ENCODE measurements around the gene KYAT1. TPM values are rescaled to one million over a fixed set of nuclear protein-coding genes. Genes with fewer than 3 reads are reported as not detected.

The KYAT1 gene
- total and polyA plus RNA-seq, 2 of the 8 experiments (the other 6 are each of a cell fraction or from before 2014, with no cell fraction given) = 30.4 to 42.2 TPM

DNA sequence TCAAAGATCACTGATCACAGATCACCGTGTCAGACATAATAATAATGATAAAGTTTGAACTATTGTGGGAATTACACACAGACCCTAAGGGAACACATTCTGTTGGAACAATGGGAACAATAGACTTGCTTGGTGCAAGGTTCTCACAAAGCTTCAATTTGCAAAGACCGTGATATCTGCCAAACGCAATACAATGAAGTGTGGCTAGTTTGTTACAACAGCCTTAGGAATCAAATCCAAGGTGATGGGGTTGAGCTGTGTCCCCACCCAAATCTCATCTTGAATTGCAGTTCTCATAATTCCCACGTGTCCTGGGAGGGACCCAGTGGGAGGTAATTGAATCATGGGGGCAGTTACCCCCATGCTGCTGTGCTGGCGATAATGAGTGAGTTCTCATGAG lies 20.8 kb downstream of the KYAT1 start:
- H2BK120ac ChIP-seq (replicated peaks; ENCODE audit: low read depth, low read length) = no peak overlapping the region
- peaks cover 0 to 5% of the 10 kb centered on the region in 2 experiments; a peak in 1 of 4 replicates for H3K79me2 ChIP-seq (ENCODE audit: control insufficient read depth in 1 of 2, insufficient read depth in 2 of 2, low read length in 2 of 2)

More for the DNA sequence above, 20.8 kb downstream of the KYAT1 start:
- Histone ChIP-seq H3K4me1 (replicated peaks in 1 of 4; ENCODE audit: control insufficient read depth in 3 of 4, insufficient read depth in 4 of 4, low read length in 3 of 4) (peaks cover 0 to 5% (median 2%) of the 10 kb centered on the region in 4 experiments; a peak in 4 of 7 replicates), H2BK20ac (ENCODE audit: low read length) (no peak overlapping the region), H3K9ac (replicated peaks in 1 of 4; ENCODE audit: extremely low read depth in 1 of 4, low read depth in 3 of 4, low read length in 3 of 4) (no peak overlapping the region), H4K8ac (ENCODE audit: extremely low read depth, insufficient read depth, low read length) (no peak overlapping the region), H2BK5ac (ENCODE audit: low read depth, low read length) (no peak overlapping the region), H3K23me2 (ENCODE audit: low read depth, low read length) (no peaks in the 10 kb centered on the region), H3K9me3 (ENCODE audit: insufficient read depth in 2 of 2, low read depth in 1 of 2, low read length in 1 of 2) (no peaks in the 10 kb centered on the region), H3K27ac (ENCODE audit: low read depth, low read length) (no peak overlapping the region), H4K91ac (replicated peaks; ENCODE audit: insufficient read length, low read length) (no peak overlapping the region), H3K36me3 (ENCODE audit: control insufficient read depth in 2 of 4, insufficient read depth in 4 of 4, low read length in 3 of 4) (no peaks in the 10 kb centered on the region), H3K18ac (ENCODE audit: extremely low read depth, low read length) (no peak overlapping the region), H2AFZ (ENCODE audit: low read length) (no peak overlapping the region), H3K56ac (replicated peaks; ENCODE audit: insufficient read length, low read depth, low read length) (no peak overlapping the region), H3K27me3 (replicated peaks in 1 of 4; ENCODE audit: control insufficient read depth in 3 of 4, extremely low read depth in 1 of 4, insufficient read depth in 3 of 4, low read length in 3 of 4) (no peaks in the 10 kb centered on the region), H3K4ac (replicated peaks; ENCODE audit: insufficient read length, low read depth, low read length) (no peak overlapping the region), H2BK12ac (ENCODE audit: low read depth, low read length) (no peak overlapping the region), H3K4me2 (ENCODE audit: insufficient read depth in 1 of 2, low read depth in 2 of 2, low read length in 2 of 2) (no peak overlapping the region), H3K14ac (ENCODE audit: insufficient read length) (no peak overlapping the region), H2AK5ac (ENCODE audit: low read depth, low read length) (no peak overlapping the region), H4K20me1 (replicated peaks in 1 of 2; ENCODE audit: control insufficient read depth in 1 of 2, insufficient read depth in 2 of 2, low read length in 2 of 2) (peaks cover 0 to 4% of the 10 kb centered on the region in 2 experiments), H4K5ac (ENCODE audit: insufficient read length, low read depth, low read length) (no peak overlapping the region), H3K4me3 (ENCODE audit: extremely low read depth in 1 of 4, insufficient read depth in 2 of 4, low read depth in 3 of 4, low read length in 4 of 4) (no peak overlapping the region), H3K23ac (ENCODE audit: insufficient read length) (no peak overlapping the region), H3K79me1 (ENCODE audit: low read depth, low read length) (peaks cover 5% of the 10 kb centered on the region; the same call in 1 of the 2 replicates), H2BK15ac (ENCODE audit: low read length) (no peak overlapping the region)
- no peak for DNase-seq (ENCODE audit: low read depth in 1 of 2, low spot score in 2 of 2)
- TF ChIP-seq ZNF274 (IDR thresholded peaks at IDR 0.05; ENCODE audit: borderline replicate concordance, extremely low read depth, low read length) (no peak), SP1 (IDR thresholded peaks at IDR 0.05; ENCODE audit: low read depth, low read length) (no peak), TCF12 (IDR thresholded peaks at IDR 0.05; ENCODE audit: low read depth, low read length) (no peak), CTBP2 (IDR thresholded peaks at IDR 0.05; ENCODE audit: borderline replicate concordance, insufficient read depth, insufficient read length, low read length) (no peak), YY1 (IDR thresholded peaks at IDR 0.05; ENCODE audit: low read depth, low read length) (no peak), KDM1A (IDR thresholded peaks at IDR 0.05; ENCODE audit: borderline replicate concordance, low read length) (no peak), TAF1 (IDR thresholded peaks at IDR 0.05; ENCODE audit: low read depth, low read length) (no peak)
- TF ChIP-seq, protein P1, sequence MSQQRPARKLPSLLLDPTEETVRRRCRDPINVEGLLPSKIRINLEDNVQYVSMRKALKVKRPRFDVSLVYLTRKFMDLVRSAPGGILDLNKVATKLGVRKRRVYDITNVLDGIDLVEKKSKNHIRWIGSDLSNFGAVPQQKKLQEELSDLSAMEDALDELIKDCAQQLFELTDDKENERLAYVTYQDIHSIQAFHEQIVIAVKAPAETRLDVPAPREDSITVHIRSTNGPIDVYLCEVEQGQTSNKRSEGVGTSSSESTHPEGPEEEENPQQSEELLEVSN (IDR thresholded peaks at IDR 0.05) = no peak
- TF ChIP-seq, protein P2, sequence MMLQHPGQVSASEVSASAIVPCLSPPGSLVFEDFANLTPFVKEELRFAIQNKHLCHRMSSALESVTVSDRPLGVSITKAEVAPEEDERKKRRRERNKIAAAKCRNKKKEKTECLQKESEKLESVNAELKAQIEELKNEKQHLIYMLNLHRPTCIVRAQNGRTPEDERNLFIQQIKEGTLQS (IDR thresholded peaks at IDR 0.05; ENCODE audit: insufficient read depth, low read depth, low read length) = no peak
- ChIA-PET POLR2A (ENCODE audit: partially characterized antibody) (interaction anchor here (0.6 to 1.7 kb wide), 5 partner anchors 58 to 206 kb away, joined by 3 to 4 read pairs (median 3); partner anchors contain the start of gene PHYHD1), CTCF (ENCODE audit: partially characterized antibody) (interaction anchor here (0.9 to 8.8 kb wide), 13 partner anchors 9 to 99 kb away, joined by 3 to 139 read pairs (median 4); partner anchors contain the start of genes KYAT1, LRRC8A and PHYHD1)
- FAIRE-seq = no peak
- WGBS, 2 experiments (ENCODE audit: extremely low coverage in 1 of 2, insufficient coverage in 1 of 2, insufficient read length in 1 of 2, insufficient replicate concordance in 2 of 2, low coverage in 1 of 2, low lambda C conversion rate in 2 of 2, missing lambda C conversion rate in 1 of 2) = 82% methylated on average over 5 of the region's 5 CpGs; no CpG with 5 or more reads in 1 of the 2 experiments

Measured in H1 (cell line).